HG02885 (cell line): ENCODE results near the gene DTNBP1.
"Not testable (repeated sequence)": the region's sequence is repeated elsewhere in the genome, so short reads cannot be mapped to it uniquely, and the experiment has no call there.

Experiments
- ATAC-seq: cut with Tn5 transposase; IDR thresholded peaks from one replicate; pipeline ENCODE4 v1.9.1; 2021; ENCODE audit warnings: mild to moderate bottlenecking; ENCODE audit not compliant: unreplicated experiment, poor library complexity

DTNBP1 gene

DNA sequence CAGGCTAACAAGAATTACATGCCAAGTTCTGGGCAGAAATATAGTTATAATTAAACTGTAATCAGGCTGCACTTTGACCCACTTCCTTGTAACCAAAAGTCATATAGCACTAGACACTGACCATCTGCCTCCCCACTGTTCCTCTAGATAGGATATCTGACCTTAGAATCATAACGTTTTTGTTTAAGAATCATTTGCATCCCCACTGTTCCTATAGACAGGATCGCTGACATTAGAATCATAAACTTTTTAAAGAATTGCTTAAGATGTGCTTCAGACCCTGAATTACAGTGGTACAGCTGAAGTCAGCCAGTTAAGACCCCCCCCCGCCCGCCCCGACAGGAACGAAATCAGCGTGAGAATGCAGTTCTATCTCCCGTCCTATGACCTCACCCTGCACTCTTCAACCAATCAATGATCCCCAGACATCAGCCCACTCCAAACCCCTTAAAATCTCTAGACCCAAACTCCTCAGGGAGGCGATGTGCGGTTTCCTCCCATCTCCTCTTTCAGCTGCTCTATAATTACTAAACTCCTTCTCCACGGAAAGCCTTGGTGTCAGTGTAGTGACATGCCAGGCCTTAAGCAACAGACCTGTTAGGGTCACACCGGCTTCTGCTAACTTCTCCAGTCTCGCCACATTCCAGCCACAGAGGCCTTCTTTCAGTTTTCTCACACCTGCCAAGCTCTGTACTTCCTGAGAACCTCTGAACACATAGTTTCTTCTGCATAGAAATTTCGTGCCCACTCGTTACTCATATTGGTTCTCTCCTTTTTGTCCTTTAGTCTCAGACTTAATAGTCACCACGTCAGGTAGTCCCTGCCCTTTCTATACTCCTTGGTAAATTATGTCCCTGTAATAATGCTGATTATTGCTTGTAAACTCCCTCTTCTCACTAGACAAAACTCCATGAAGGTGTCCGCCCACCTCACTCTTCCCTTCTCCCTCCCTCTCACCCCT, 93.5 kb downstream of the DTNBP1 start:
- ATAC-seq: no peak

- no peak for ATAC-seq
Observed at GRCh38 chr6:15562977-15563376, 99.9 kb downstream of the DTNBP1 start.

DNA sequence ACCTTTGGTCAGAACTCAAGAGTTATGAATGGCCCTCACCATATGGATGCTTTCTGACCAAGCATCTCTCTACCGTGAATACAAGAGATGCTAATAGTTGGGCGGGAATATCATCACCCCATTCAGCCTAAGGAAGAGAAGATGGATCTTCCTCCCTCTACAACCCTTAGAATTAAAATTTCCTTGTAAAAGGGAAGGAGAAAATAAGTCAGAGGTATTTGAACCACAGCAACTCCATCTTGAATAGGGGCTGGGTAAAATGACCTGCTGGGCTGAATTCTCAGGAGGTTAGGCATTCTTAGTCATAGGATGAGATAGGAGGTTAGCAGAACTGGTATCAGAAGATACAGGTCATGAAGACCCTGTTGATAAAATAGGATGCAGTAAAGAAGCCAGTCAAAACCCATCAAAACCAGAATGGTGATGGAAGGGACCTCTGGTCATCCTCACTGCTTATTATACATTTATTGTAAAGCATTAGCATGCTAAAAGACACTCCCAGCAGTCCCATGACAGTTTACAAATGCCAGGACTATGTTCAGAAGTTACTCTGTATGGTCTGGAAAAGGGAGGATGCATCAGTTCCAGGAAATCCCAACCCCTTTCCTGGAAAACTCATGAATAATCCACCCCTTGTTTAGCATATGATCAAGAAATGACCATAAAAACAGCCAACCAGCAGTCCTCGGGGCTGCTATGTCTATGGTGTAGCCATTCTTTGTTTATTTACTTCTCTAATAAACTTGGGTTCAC, 101.2 kb downstream of the DTNBP1 start:
- no peak for ATAC-seq

DNA sequence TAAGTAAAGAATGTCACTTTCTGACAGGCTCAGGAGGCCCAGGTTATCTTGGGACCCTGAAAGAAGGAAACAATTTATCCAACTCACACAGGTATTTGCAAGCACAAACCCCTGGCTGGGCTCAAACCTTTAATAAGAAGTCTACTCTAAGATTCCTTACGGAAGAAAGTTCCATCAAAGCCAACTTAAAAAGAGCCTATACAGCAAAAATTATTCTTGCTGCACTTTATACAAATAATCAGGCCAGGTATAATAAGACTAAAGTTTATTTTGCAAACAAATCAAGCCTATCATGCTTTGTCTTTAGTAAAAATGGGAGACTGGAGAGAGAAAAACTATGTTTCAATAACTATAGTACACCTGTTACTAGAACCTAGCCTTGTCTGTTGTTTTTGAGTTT, 102.1 kb downstream of the DTNBP1 start:
- ATAC-seq: no peak

DNA sequence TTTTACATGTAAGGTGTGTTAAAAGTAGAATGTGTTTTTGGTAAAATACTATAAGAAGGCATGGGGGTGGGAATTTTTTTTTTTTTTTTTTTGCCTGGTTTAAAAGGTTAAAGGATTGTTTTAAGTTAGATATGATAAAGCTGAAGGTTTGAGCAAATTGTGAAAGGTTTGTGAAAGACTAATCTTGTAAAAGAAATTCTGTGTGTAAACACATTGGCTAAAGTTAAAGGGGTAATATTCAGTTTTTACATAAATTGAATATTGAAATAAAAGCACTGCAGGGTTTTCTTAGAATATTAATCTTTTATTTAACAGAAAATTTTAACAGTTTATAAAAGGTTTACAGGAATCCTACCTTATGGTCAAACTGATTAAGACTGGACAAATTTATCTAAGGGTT, 105.7 kb downstream of the DTNBP1 start:
- no peak for ATAC-seq

DNA sequence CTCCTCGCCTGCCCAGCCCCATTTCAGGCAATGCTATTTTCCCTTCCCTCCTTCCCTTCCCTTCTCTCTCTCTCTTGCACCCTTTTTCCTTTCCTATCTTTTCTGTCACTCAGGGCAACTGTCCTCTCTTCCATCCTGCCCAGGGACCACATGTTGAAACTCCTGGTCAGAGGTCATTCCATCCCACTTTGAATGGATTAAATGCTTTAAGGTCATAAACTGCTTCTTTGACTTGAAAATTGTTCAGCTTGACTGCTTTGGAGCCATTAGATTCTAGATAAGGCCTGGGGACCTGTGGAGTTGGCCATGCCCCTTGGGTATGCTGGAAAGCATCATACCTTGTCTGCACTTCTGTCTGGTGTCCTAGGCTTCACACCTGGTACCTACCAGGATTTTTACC, 106.1 kb downstream of the DTNBP1 start:
- ATAC-seq: no peak

GRCh38 chr6:15555101-15556038, 107.5 kb downstream of the DTNBP1 start:
- ATAC-seq: no peak

- no peak for ATAC-seq
Observed at GRCh38 chr6:15554728-15555100, 108.1 kb downstream of the DTNBP1 start.

DNA sequence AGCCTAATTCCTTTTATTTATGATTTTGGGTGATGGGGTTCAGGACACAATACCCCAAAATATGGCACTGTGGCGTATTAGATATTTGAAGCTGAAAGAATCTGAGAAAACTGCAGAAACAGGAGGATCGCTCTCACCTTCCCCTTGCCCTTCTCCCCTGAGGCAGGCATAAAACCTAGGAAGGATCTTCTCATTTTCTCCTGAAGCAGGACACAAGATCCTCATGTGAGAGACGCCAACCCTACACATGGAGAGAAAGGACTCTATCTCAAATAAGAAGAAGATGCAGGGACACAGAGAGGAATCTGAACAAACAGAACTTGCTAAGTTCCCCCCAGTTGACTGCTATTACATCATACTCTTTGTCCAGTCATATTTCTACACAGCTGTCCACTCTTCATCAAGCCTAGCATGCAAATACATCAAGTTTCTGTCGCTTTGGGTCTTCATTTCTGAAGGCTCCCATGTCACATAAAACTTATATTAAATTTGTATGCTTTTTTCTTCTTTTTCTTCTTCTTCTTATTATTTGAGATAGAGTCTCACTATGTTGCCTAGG, 109.0 kb downstream of the DTNBP1 start:
- ATAC-seq: no peak

DNA sequence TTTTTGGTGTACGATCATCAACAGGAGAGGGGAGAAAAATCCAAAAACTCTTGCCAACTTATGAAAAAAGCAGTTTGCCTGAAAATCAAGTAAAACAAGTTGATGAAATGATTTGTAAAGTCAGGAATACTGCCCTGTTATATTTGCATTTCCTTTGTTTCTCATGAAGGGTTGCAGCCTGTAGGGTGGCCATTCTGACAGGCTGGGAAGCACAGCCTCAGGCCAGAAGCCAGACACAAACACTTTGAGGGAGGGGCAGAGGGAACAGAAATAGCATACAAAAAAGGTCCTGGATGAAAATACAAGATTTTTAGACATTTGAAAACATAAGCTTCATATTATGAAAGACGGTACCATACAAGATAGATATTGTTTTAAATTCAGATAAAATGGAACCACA, 109.8 kb downstream of the DTNBP1 start:
- ATAC-seq: no peak

DNA sequence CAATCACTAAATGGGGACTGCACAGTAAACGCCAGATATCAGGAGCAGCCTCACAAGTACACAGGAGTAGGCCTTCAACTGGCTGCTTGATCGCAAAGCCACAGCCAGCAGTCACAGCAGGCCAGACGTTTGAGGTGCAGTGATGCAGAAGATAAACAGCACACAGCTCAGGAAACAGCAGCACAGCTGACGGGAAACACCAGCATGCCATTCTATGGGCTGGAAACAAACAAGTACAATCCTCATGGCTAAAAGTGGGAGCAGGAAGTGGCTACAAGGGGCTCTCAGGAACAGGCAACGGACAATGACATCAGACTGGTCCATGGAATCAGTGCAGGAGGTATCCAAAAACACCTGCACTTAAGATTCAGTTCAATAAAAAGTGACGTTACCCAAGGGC, 111.0 kb downstream of the DTNBP1 start:
- ATAC-seq: no peak

GRCh38 chr6:15551262-15551661, 111.6 kb downstream of the DTNBP1 start:
- ATAC-seq: no peak

DNA sequence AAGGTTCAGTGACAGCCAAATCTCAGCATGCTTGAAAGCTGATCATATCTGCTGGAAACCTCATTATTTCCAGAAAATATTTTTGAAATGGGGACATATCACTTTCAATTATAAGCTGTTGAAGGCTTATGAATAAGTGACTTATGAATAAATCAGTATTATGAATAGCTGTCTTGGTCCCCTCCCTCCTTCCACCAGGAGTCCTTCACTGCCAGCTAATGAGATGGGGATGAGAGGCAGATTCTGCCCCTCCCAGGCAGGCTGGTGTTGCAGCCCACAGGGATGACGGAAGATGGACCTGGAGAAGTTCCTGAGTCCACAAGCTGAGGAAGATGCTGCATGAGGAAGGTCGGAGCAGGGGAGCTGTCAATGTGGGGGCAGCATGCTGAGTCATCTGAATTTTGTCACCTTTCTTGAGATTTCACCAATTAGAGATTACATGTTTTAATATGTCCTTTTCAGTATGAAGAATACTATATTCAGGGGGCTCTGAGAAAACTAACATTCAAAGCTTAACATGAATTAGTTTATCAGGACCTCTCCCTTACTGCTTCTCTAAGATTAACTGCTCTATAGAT, 112.2 kb downstream of the DTNBP1 start:
- ATAC-seq: no peak

GRCh38 chr6:15549371-15549770, 113.5 kb downstream of the DTNBP1 start:
- no peak for ATAC-seq

DNA sequence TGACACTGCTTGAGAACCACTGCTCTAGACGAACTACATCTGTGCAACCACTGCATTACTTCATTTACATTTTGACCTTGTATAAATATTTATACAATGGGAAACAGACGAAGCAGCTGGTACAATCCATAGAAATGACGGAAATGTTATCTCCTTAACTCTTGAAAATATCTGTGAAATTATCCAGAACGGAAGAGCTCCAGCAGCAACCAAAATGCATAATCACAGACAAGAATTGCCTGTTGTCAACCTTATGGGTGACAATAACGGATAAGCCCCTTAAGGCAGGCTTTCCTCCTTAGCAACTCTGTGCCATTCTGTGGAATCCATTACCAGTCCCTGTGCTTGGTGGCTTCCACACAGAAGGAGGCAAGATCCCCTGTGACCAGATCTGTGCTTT, 115.4 kb downstream of the DTNBP1 start:
- no peak for ATAC-seq

- ATAC-seq: no peak
Observed at GRCh38 chr6:15546591-15546990, 116.2 kb downstream of the DTNBP1 start.

- ATAC-seq: no peak
Observed at GRCh38 chr6:15544321-15544900, 118.4 kb downstream of the DTNBP1 start.

- ATAC-seq: not testable (repeated sequence)
Observed at GRCh38 chr6:15543332-15543917, 119.4 kb downstream of the DTNBP1 start.

DNA sequence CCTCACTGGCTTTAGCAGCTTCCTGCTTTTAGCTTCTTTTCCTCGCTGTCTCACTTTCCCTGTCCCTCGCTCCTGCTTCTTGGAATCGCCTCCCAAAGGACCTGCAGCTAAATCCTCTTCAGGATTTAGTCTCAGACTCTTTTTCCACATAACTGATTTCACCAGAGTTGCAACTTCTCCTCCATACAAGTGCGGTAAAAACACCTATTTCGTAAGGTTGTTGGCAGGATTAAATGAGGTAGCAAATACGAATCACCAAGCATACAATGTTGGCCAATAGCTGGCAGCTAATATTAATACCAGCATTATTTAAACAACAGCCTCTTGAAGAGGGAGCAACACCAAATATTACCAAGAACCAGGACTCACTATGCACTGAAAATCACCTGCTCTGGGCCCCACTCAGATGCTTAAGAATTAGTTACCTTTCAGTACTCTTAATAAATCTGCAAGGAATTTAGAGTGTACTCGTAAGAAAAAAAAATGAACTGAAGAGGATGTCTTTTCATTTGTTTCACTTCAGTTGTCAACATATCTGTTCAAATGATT, 123.0 kb downstream of the DTNBP1 start:
- no peak for ATAC-seq
